Measurements from ENCODE around the gene SV2C.
"Not testable (repeated sequence)": the region's sequence is repeated elsewhere in the genome, so short reads cannot be mapped to it uniquely, and the experiment has no call there.

Gene SV2C, protein sequence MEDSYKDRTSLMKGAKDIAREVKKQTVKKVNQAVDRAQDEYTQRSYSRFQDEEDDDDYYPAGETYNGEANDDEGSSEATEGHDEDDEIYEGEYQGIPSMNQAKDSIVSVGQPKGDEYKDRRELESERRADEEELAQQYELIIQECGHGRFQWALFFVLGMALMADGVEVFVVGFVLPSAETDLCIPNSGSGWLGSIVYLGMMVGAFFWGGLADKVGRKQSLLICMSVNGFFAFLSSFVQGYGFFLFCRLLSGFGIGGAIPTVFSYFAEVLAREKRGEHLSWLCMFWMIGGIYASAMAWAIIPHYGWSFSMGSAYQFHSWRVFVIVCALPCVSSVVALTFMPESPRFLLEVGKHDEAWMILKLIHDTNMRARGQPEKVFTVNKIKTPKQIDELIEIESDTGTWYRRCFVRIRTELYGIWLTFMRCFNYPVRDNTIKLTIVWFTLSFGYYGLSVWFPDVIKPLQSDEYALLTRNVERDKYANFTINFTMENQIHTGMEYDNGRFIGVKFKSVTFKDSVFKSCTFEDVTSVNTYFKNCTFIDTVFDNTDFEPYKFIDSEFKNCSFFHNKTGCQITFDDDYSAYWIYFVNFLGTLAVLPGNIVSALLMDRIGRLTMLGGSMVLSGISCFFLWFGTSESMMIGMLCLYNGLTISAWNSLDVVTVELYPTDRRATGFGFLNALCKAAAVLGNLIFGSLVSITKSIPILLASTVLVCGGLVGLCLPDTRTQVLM

GRCh38 chr5:76082772-76083554, at the start of gene SV2C:
Gene SV2C, plus strand, starts transcription at chr5:76083383. Its CDS starts 48,368 bp downstream, at chr5:76131751.
- peak; percentile 43 for DNase-seq

- DNase-seq, result not testable (repeated sequence)
These were observed 45.4 kb upstream of the SV2C start for GRCh38 chr5:76037736-76038151.

- no peak for DNase-seq
These were observed 45.0 kb upstream of the SV2C start for GRCh38 chr5:76038212-76038611.

DNA sequence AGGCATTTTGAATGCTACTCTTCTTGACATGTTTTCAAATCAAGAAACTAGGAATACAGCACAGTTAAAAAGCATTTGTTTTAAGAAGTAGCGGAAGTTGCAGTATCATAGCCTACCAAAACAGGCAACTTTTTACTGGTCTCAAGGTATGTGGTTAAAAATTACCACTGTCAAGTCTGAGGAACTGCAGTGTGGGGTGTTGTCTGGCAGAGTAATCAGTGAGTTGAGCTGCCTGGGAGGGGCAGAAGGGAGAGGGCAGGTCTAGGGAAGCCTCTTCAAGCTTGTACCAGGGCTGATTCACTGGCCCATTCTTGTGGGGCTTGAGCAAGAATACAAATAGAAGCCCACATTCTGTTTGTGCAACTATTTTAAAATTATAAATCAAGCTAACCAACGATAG, 42.4 kb upstream of the SV2C start:
- no peak for DNase-seq

- DNase-seq, result no peak
These were observed 41.3 kb upstream of the SV2C start for GRCh38 chr5:76041863-76042262.

DNA sequence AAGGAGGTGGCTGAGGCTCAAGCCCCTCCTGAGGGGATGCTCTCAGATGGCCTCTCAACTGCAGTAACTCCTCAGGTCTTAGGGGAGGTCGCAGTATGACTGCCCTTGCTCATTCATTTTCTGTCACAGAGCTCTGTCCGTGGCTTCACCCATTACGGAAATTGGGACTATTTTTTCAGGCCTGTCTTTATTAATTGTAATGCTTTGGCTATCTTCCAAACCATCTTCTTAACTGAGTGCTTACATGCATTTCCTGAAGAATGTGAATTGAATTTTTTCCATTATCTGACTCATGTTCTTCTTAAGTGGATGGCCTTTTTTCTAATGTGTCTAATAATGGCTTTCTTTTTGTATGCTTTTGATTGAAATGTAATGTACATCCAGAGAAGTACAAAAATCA, 36.4 kb upstream of the SV2C start:
- DNase-seq, result no peak

DNA sequence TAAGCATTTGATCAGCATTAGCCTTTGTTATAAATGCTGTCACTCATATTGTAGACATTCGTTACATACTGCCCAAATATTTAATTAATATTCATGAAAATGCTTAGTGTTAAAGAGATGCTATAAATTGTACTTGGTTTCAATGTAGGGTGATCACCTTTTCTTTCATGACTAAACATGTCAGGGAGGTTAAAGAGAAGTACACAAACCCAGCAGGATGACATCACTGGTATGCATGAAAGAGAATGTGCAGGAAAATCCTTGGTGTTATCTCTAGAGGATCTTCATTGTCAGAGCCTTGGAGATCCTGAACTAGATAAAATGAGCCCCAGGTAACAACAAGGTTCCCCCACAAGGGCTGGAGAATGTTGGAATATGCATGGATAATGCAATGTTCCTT, 33.0 kb upstream of the SV2C start:
- DNase-seq, result no peak

GRCh38 chr5:76062502-76063041, 20.6 kb upstream of the SV2C start:
- no peak for DNase-seq

DNA sequence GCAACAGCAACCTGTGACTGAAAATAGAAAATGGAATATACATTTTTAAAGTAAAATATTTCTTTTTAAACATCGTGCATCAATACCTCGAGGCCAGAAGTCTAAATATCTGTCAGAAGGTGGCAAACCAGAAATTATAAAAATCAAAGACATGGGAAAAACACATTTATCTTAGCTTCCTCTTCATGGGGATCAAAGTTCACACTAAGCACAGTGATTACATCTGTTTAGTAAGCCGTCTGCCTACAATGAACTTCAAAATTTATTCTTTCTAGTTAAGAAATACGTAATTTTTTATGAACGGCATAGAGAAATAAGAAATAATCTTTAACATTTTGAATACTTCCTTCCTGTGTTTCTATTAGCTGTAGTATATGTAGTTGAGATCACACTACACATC, 17.9 kb upstream of the SV2C start:
- no peak for DNase-seq

GRCh38 chr5:76069061-76069735, 14.0 kb upstream of the SV2C start:
- DNase-seq, result no peak

- peak; percentile 29 for DNase-seq
These were observed 8.6 kb upstream of the SV2C start for GRCh38 chr5:76074487-76075065.

GRCh38 chr5:76081811-76082771, 1.1 kb upstream of the SV2C start:
- DNase-seq, result no peak

GRCh38 chr5:76083555-76084495, 642 bp downstream of the SV2C start:
- no peak for DNase-seq

DNA sequence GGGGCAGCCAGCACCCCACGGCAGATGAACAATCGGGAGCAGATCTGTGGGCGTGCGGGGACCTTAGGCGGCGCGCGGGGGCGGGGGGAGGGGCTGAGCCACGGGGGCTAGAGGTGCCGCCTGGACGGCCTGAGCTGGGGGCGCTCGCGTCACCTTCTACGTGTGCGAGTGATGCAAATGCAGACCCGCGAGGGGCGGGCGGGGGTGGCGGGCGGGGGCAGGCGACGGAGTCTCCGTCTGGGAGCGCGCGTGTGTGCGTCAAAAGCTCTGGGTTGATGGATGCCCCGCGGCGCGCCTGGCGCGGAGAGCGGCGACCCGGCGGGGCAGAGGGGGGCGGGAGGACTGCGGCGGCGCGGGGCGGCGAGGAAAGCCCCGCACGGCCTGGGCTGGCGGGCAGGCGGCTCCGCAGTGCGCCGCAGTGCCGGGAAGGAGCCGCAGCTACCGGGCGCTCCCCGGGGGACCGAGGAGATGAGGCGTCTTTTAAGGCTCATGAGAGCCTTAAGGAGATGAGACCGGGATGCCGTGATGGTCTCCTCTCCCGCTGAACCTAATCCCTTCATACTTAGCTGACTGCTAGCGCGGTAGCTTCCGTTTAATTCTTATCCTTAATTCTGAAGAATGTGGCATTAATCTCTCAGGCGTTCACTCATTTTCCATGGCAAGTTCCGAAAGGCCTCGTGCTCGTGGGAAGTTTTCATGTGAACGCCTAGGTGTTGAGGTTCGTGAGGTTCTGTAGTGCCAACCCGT, 1.5 kb downstream of the SV2C start:
- DNase-seq, result no peak

DNA sequence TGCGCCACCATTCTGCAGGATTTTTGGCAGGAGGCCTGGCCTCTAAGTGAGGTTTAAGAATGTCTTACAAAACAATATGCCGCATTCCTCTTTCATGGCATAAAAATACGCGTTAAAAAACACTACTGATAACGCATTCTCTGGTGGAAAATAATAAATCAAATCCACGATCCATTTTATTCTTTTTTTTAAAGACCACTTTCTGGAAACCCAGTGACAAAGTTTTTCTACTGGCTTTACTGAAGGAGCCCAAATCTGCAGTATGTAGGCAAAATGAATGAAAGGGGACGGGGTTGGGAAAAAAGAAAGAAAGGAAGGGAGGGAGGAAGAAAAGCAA, 2.0 kb downstream of the SV2C start:
- DNase-seq, result no peak

- DNase-seq, result no peak
These were observed 2.9 kb downstream of the SV2C start for GRCh38 chr5:76086095-76086494.

GRCh38 chr5:76089156-76089555, 6.0 kb downstream of the SV2C start:
- DNase-seq, result not testable (repeated sequence)

DNA sequence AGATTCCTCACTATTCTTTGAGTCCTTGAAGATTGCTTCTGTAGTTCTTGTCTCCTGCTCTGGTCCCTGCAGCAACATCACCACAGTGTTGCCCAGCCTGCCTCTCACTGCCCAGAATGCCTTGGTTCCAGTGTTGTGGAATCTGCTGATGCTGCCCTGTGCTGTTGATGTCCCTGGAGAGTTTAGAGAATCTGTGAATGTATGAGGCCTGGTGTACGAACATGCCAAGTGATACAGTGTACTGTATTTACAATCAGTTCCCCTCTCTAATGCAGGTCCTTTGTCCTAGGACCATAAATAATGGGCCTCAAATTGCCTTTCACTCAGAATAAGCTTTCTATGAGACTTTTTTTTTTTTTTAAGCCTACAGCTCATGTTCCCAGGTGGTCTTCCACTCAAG, 8.2 kb downstream of the SV2C start:
- DNase-seq, result no peak

- DNase-seq, result no peak
These were observed 16.1 kb downstream of the SV2C start for GRCh38 chr5:76099286-76099702.
